Kidney epithelial cell (primary cell): ENCODE results near the gene ARHGAP24. TPM values are rescaled to one million over a fixed set of nuclear protein-coding genes. Genes with fewer than 3 reads are reported as not detected.

ENCODE experiments used
- DNase-seq: peaks from one replicate; pipeline ENCODE4 v3.0.0-alpha.2; 2010; ENCODE audit warnings: low read depth
- H3K27me3 ChIP-seq: 2 replicates; pipeline ENCODE4 v1.6.0; 2011; ENCODE audit warnings: low read length; ENCODE audit not compliant: control insufficient read depth, insufficient read depth
- H3K36me3 ChIP-seq: 2 replicates; pipeline ENCODE4 v1.5.1; 2011; ENCODE audit warnings: low read length; ENCODE audit not compliant: control insufficient read depth, insufficient read depth
- H3K4me3 ChIP-seq: 2 replicates; pipeline ENCODE4 v1.5.1; 2011; ENCODE audit warnings: low read depth, mild to moderate bottlenecking, control low read depth, low read length
- total RNA-seq: library from RNA; depleted of rRNA; stranded (reverse); fragments of >200 nt; gene quantifications from 2 replicates; pipeline ENCODE4 v1.2.3, GENCODE V29; 2015
- TF ChIP-seq, protein P1 (sequence below): IDR thresholded peaks from 2 replicates; pipeline ENCODE4 v1.5.1; 2011; ENCODE audit warnings: mild to moderate bottlenecking, moderate library complexity, low read length, control low read depth, inconsistent platforms; ENCODE audit not compliant: insufficient read depth, poor library complexity, severe bottlenecking

ARHGAP24 gene
- total RNA-seq, 1 donor from 2014 or later = 9.6 TPM

DNA sequence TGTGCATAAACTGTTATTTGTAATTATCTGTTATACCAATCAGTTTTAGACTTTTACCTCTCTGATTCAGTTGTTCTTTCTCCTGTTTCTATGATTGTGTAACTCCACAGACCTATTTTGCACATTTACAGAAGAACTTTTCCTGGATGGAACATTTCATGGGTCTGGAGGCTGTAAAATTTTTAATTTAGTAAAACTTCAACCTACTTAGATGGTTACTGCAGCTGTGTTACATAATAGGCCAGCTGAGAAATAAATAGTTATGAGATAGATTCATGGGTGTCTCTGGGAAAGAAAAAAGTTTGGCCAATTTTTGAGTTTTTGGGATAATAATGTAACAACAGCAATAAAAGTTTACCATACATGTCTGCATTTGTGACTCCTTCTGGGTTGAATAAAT lies 253.5 kb downstream of the ARHGAP24 start:
- H3K36me3 ChIP-seq = no peaks in the 10 kb centered on the region
- no peaks in the 10 kb centered on the region for H3K27me3 ChIP-seq
- H3K4me3 ChIP-seq = no peak overlapping the region
- TF ChIP-seq, protein P1, sequence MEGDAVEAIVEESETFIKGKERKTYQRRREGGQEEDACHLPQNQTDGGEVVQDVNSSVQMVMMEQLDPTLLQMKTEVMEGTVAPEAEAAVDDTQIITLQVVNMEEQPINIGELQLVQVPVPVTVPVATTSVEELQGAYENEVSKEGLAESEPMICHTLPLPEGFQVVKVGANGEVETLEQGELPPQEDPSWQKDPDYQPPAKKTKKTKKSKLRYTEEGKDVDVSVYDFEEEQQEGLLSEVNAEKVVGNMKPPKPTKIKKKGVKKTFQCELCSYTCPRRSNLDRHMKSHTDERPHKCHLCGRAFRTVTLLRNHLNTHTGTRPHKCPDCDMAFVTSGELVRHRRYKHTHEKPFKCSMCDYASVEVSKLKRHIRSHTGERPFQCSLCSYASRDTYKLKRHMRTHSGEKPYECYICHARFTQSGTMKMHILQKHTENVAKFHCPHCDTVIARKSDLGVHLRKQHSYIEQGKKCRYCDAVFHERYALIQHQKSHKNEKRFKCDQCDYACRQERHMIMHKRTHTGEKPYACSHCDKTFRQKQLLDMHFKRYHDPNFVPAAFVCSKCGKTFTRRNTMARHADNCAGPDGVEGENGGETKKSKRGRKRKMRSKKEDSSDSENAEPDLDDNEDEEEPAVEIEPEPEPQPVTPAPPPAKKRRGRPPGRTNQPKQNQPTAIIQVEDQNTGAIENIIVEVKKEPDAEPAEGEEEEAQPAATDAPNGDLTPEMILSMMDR = no peak
- DNase-seq = no peak

DNA sequence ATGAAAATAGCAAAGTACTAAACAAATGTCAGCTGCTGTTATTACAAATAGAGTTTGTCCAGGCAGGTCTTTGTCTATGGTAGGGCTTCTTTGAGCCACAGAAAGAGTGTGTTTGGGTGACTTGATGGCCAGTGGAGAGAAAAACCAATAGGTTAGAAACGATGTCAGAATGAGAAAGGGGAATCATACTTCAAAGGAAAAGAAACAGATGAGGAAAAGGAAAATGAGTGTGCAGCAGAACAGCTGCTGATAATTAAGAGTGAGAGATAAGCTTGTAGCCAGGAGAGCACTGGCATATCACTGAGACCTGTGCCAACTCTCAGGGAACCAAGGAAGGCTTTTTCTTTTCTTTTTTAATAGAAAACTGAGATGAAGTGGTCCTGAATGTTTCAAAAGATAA lies 257.2 kb downstream of the ARHGAP24 start:
- TF ChIP-seq, protein P1 = no peak

GRCh38 chr4:85733798-85734197 lies 258.8 kb downstream of the ARHGAP24 start:
- DNase-seq = no peak
- no peaks in the 10 kb centered on the region for H3K27me3 ChIP-seq
- H3K36me3 ChIP-seq = no peaks in the 10 kb centered on the region
- TF ChIP-seq, protein P1 = no peak
- H3K4me3 ChIP-seq = no peak overlapping the region

More for the DNA sequence above, 257.2 kb downstream of the ARHGAP24 start:
- Histone ChIP-seq H3K4me3 (no peak overlapping the region), H3K36me3 (no peaks in the 10 kb centered on the region), H3K27me3 (no peaks in the 10 kb centered on the region)
- no peak for DNase-seq

GRCh38 chr4:85734424-85734831 lies 259.5 kb downstream of the ARHGAP24 start:
- TF ChIP-seq, protein P1 = no peak
- DNase-seq = no peak
- H3K36me3 ChIP-seq = no peaks in the 10 kb centered on the region
- H3K4me3 ChIP-seq = no peak overlapping the region
- H3K27me3 ChIP-seq = no peaks in the 10 kb centered on the region

GRCh38 chr4:85736571-85736970 lies 261.6 kb downstream of the ARHGAP24 start:
- no peak for DNase-seq
- H3K27me3 ChIP-seq = no peaks in the 10 kb centered on the region
- no peaks in the 10 kb centered on the region for H3K36me3 ChIP-seq
- TF ChIP-seq, protein P1 = no peak
- no peak overlapping the region for H3K4me3 ChIP-seq

DNA sequence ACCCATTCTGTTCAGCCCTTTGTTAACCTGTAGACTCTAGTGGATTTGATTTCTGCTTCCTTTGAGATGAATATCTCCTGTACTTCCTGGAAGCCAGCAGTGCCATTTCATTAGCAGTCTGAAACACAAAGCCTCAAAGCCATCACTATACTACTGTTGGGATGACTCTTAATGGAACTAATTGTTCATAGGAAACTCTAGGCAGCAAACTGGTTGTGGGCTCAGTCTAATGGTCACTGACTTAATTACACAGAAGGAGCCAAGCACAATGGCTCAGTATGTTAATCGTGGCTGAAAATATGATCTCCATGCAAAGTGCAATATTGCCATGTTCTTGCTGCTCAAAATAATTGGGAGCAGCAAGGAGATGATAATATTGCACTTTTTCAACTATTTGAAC lies 262.3 kb downstream of the ARHGAP24 start:
- H3K36me3 ChIP-seq = no peaks in the 10 kb centered on the region
- no peak for DNase-seq
- no peaks in the 10 kb centered on the region for H3K27me3 ChIP-seq
- TF ChIP-seq, protein P1 = no peak
- no peak overlapping the region for H3K4me3 ChIP-seq
